Heart left ventricle (tissue), 13 donors: ENCODE results near the gene ARSB.

Source experiments
- POLR2A ChIP-seq, 2 donors: fragments of 450-650 bp; IDR thresholded peaks; one replicate each; pipeline ENCODE4 v1.6.1; 2017; ENCODE audit warnings: antibody characterized with exemption in 2 of 2, mild to moderate bottlenecking in 2 of 2, moderate library complexity in 2 of 2
- TF ChIP-seq, protein P1 (sequence below), 12 donors: fragments of 200-600 bp; sonication (generic) in 4 of 12; IDR thresholded peaks; one replicate each; pipeline versions ENCODE4 v1.5.0 to v1.8.0; 2018 to 2022; ENCODE audit warnings: antibody characterized with exemption in 12 of 12, mild to moderate bottlenecking in 5 of 12
- donor health status: ischemic (EF 13 %, LVEDD 7.1; RV severe dilation, severe dysfunction).
- donor health status: DM: no; HTN: yes; CAD: no.
- donor health status: DM: no; HTN: no; CAD: no.
- donor health status: ischemic (EF 25% LVEDD 6.9; RV normal size, moderate dysfunction).
- donor health status: ischemic (EF 25% LVEDD 5.7; RV mildly dilated, moderate dysfunction).
- donor health status: ischemic (EF 35%, LVEDD 5.7; RV mildly dilated, moderate dysfunction).
- donor health status: nonischemic (EF 11% LVEDD 7.7; RV severe dilation, severe dysfunction).
- donor health status: DM: yes; HTN: yes; CAD: no.
- donor health status: PGD.
- donor health status: ischemic (EF 29% LVEDD 5.4; RV normal size, mild dysfunction).
- donor health status: nonischemic (EF 23%, LVEDD 6.1; RV moderate dilation, normal function).

DNA sequence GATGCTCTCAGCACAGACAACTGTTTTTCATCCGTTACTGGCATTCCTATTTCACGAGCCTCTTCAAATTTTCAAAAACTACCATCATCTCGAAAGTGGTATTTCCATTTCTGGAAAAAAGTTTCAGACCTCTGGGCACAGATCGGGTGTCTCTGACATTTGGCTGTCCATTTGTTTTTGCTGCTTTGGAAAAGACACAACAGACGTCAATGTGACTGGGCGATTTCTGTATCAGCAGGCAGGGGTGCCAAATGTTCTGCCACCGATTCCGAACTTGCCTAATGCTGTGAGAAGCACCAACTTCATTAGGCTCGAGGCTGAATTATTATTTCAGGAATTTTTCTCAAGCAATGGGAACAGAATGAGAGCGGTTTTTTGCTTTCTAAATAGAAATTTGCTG lies 105.6 kb downstream of the ARSB start:
- TF ChIP-seq, protein P1, sequence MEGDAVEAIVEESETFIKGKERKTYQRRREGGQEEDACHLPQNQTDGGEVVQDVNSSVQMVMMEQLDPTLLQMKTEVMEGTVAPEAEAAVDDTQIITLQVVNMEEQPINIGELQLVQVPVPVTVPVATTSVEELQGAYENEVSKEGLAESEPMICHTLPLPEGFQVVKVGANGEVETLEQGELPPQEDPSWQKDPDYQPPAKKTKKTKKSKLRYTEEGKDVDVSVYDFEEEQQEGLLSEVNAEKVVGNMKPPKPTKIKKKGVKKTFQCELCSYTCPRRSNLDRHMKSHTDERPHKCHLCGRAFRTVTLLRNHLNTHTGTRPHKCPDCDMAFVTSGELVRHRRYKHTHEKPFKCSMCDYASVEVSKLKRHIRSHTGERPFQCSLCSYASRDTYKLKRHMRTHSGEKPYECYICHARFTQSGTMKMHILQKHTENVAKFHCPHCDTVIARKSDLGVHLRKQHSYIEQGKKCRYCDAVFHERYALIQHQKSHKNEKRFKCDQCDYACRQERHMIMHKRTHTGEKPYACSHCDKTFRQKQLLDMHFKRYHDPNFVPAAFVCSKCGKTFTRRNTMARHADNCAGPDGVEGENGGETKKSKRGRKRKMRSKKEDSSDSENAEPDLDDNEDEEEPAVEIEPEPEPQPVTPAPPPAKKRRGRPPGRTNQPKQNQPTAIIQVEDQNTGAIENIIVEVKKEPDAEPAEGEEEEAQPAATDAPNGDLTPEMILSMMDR (IDR thresholded peaks at IDR 0.05), result no peak
- no peak for TF ChIP-seq POLR2A (IDR thresholded peaks at IDR 0.05)
